ENCODE results near the gene PCYT2.

DNA sequence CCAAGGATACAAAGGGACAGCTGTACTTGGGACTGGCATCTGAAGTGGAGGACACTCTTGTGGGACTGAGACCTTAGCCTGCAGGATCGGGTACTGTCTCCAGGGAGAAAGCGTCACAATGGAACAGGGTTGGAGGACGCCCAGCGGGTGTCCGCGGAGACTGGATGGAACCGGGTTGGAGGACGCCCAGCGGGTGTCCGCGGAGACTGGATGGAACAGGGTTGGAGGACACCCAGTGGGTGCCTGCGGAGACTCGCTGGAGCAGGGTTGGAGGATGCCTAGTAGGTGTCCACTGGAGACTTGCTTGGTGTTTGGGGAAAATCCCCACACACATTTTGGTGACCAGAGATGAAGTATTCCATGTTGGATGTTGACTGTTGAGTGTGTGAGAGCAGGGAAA is 36.0 kb upstream of the PCYT2 start, which contains the start of gene MYADML2:
- no peak for TF ChIP-seq EZH2 (IDR thresholded peaks at IDR 0.05; ENCODE audit: borderline replicate concordance, low read depth, low read length, poor library complexity, severe bottlenecking)
- TF ChIP-seq, protein P1, sequence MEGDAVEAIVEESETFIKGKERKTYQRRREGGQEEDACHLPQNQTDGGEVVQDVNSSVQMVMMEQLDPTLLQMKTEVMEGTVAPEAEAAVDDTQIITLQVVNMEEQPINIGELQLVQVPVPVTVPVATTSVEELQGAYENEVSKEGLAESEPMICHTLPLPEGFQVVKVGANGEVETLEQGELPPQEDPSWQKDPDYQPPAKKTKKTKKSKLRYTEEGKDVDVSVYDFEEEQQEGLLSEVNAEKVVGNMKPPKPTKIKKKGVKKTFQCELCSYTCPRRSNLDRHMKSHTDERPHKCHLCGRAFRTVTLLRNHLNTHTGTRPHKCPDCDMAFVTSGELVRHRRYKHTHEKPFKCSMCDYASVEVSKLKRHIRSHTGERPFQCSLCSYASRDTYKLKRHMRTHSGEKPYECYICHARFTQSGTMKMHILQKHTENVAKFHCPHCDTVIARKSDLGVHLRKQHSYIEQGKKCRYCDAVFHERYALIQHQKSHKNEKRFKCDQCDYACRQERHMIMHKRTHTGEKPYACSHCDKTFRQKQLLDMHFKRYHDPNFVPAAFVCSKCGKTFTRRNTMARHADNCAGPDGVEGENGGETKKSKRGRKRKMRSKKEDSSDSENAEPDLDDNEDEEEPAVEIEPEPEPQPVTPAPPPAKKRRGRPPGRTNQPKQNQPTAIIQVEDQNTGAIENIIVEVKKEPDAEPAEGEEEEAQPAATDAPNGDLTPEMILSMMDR (conservative IDR thresholded peaks at IDR 0.05; ENCODE audit: low read depth, low read length): no peak
